ENCODE measurements around the gene HINFP. TPM values are rescaled to one million over a fixed set of nuclear protein-coding genes. Genes with fewer than 3 reads are reported as not detected.

Gene HINFP
- total and polyA plus RNA-seq, 9 of the 15 experiments (the other 6 are each of a cell fraction or from before 2014, with no cell fraction given), result 13.8 to 34.1 (median 22.5) TPM

- peak; percentile 21 to 77; a peak in 3 of 4 replicates for TF ChIP-seq TBL1XR1 (IDR thresholded peaks at IDR 0.05; ENCODE audit: low read length in 2 of 2)
- TF ChIP-seq, protein P1, sequence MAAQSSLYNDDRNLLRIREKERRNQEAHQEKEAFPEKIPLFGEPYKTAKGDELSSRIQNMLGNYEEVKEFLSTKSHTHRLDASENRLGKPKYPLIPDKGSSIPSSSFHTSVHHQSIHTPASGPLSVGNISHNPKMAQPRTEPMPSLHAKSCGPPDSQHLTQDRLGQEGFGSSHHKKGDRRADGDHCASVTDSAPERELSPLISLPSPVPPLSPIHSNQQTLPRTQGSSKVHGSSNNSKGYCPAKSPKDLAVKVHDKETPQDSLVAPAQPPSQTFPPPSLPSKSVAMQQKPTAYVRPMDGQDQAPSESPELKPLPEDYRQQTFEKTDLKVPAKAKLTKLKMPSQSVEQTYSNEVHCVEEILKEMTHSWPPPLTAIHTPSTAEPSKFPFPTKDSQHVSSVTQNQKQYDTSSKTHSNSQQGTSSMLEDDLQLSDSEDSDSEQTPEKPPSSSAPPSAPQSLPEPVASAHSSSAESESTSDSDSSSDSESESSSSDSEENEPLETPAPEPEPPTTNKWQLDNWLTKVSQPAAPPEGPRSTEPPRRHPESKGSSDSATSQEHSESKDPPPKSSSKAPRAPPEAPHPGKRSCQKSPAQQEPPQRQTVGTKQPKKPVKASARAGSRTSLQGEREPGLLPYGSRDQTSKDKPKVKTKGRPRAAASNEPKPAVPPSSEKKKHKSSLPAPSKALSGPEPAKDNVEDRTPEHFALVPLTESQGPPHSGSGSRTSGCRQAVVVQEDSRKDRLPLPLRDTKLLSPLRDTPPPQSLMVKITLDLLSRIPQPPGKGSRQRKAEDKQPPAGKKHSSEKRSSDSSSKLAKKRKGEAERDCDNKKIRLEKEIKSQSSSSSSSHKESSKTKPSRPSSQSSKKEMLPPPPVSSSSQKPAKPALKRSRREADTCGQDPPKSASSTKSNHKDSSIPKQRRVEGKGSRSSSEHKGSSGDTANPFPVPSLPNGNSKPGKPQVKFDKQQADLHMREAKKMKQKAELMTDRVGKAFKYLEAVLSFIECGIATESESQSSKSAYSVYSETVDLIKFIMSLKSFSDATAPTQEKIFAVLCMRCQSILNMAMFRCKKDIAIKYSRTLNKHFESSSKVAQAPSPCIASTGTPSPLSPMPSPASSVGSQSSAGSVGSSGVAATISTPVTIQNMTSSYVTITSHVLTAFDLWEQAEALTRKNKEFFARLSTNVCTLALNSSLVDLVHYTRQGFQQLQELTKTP (IDR thresholded peaks at IDR 0.05; ENCODE audit: low read depth in 1 of 2, partially characterized antibody in 2 of 2), result peak in 1 of 2 experiments; percentile 33
- no peak; the same call in 1 of the 2 replicates for TF ChIP-seq ZNF717 (CRISPR knock-in tag; IDR thresholded peaks at IDR 0.05)
- TF ChIP-seq PBX2 (CRISPR knock-in tag; IDR thresholded peaks at IDR 0.05; ENCODE audit: low read depth), result 0 out of 2 replicates have a peak, but pooled peaks have one; percentile 16
- no peak; the same call in none of the 2 replicates for TF ChIP-seq PBX2 (tag; conservative IDR thresholded peaks at IDR 0.05; ENCODE audit: low read depth)
- peak; percentile 45; the same call in 1 of the 2 replicates for TF ChIP-seq ZNF431 (CRISPR knock-in tag; IDR thresholded peaks at IDR 0.05)
- TF ChIP-seq FOXK2 (conservative IDR thresholded peaks at IDR 0.05 in 1 of 2, IDR thresholded peaks at IDR 0.05 in 1 of 2; ENCODE audit: low read depth in 2 of 2), result peak; percentile 49 to 66; a peak in 2 of 4 replicates
- TF ChIP-seq HDAC1 (IDR thresholded peaks at IDR 0.05), result peak in 1 of 2 experiments; percentile 84; a peak in 2 of 4 replicates
- 0 out of 2 replicates have a peak, but pooled peaks have one; percentile 44 for TF ChIP-seq HCFC1 (IDR thresholded peaks at IDR 0.05; ENCODE audit: low read depth, low read length)
- 0 out of 2 replicates have a peak, but pooled peaks have one; percentile 76 for TF ChIP-seq SMAD4 (CRISPR knock-in tag; conservative IDR thresholded peaks at IDR 0.05)
- TF ChIP-seq ZSCAN29 (IDR thresholded peaks at IDR 0.05), result no peak
- TF ChIP-seq, protein P2, sequence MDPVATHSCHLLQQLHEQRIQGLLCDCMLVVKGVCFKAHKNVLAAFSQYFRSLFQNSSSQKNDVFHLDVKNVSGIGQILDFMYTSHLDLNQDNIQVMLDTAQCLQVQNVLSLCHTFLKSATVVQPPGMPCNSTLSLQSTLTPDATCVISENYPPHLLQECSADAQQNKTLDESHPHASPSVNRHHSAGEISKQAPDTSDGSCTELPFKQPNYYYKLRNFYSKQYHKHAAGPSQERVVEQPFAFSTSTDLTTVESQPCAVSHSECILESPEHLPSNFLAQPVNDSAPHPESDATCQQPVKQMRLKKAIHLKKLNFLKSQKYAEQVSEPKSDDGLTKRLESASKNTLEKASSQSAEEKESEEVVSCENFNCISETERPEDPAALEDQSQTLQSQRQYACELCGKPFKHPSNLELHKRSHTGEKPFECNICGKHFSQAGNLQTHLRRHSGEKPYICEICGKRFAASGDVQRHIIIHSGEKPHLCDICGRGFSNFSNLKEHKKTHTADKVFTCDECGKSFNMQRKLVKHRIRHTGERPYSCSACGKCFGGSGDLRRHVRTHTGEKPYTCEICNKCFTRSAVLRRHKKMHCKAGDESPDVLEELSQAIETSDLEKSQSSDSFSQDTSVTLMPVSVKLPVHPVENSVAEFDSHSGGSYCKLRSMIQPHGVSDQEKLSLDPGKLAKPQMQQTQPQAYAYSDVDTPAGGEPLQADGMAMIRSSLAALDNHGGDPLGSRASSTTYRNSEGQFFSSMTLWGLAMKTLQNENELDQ (CRISPR knock-in tag; IDR thresholded peaks at IDR 0.05; ENCODE audit: borderline replicate concordance), result peak; percentile 92
- no peak for TF ChIP-seq PHB2 (IDR thresholded peaks at IDR 0.05; ENCODE audit: low read depth)
- peak; percentile 96 for TF ChIP-seq CC2D1A (IDR thresholded peaks at IDR 0.05)
- TF ChIP-seq, protein P3, sequence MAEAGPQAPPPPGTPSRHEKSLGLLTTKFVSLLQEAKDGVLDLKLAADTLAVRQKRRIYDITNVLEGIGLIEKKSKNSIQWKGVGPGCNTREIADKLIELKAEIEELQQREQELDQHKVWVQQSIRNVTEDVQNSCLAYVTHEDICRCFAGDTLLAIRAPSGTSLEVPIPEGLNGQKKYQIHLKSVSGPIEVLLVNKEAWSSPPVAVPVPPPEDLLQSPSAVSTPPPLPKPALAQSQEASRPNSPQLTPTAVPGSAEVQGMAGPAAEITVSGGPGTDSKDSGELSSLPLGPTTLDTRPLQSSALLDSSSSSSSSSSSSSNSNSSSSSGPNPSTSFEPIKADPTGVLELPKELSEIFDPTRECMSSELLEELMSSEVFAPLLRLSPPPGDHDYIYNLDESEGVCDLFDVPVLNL (CRISPR knock-in tag; IDR thresholded peaks at IDR 0.05; ENCODE audit: low read depth), result peak; percentile 98
- TF ChIP-seq KAT8 (IDR thresholded peaks at IDR 0.05; ENCODE audit: low read depth), result no peak
- TF ChIP-seq STAT5A (IDR thresholded peaks at IDR 0.05; ENCODE audit: borderline replicate concordance, low read length), result peak; percentile 24; the same call in 1 of the 2 replicates
These were observed 26.1 kb upstream of the HINFP start (continued) for GRCh38 chr11:119095066-119095880.
